Endothelial cell of umbilical vein (primary cell): ENCODE data around the gene PRKG1.

Experiments used
- EZH2 ChIP-seq: IDR thresholded peaks from 2 replicates; pipeline ENCODE4 v1.6.1; 2012; ENCODE audit warnings: borderline replicate concordance, low read depth, mild to moderate bottlenecking, moderate library complexity, low read length, inconsistent platforms; ENCODE audit not compliant: severe bottlenecking
- JUN ChIP-seq: IDR thresholded peaks from 2 replicates; pipeline ENCODE4 v1.6.1; 2011; ENCODE audit warnings: borderline replicate concordance, low read depth; ENCODE audit not compliant: insufficient read length, insufficient read depth
- MYC ChIP-seq: IDR thresholded peaks from one replicate; pipeline ENCODE4 v1.6.1; 2011; ENCODE audit warnings: mild to moderate bottlenecking, low read depth, low read length
- POLR2A ChIP-seq: IDR thresholded peaks from 2 replicates; pipeline ENCODE4 v1.6.1; 2012; ENCODE audit warnings: low read depth, mild to moderate bottlenecking, control low read depth, low read length
- POLR2AphosphoS5 ChIP-seq: IDR thresholded peaks from 2 replicates; pipeline ENCODE4 v1.6.1; 2012; ENCODE audit warnings: low read depth, mild to moderate bottlenecking, control low read depth, low read length, moderate library complexity; ENCODE audit not compliant: insufficient read depth
- TF ChIP-seq, protein P1 (sequence below), 2 donors: IDR thresholded peaks; 1 replicate in 1 of 2; 2 replicates in 1 of 2; pipeline ENCODE4 v1.5.1; 2011; ENCODE audit warnings: low read length in 2 of 2, mild to moderate bottlenecking in 2 of 2, moderate library complexity in 2 of 2, control low read depth in 1 of 2, inconsistent platforms in 1 of 2, low read depth in 1 of 2; ENCODE audit not compliant: insufficient read depth in 1 of 2; ENCODE audit errors: extremely low read depth in 1 of 2
- TF ChIP-seq, protein P2 (sequence below): IDR thresholded peaks from 2 replicates; pipeline ENCODE4 v1.6.1; 2011; ENCODE audit not compliant: insufficient read depth, insufficient read length

DNA sequence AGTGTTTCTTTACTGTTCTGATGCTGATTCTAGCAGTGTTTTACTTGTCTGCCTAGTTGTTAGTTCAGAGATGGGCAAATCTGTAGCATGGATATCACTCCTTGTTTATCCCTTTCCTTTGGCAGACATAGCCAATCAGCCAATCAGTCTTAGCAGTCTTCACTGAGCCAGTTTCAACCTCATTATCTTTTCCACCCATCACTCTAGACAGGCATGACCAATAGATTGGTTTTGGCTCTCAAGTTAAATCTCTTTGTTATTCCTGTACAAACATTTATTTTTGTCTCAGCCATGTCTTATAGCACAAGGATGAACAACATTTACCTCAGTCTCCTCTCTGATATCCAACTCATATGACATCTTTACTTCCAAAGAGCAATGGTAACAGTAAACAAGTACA, 109.5 kb downstream of the PRKG1 start:
- TF ChIP-seq POLR2A (no peak), MYC (no peak), EZH2 (no peak), JUN (no peak), POLR2AphosphoS5 (no peak)
- TF ChIP-seq, protein P1, sequence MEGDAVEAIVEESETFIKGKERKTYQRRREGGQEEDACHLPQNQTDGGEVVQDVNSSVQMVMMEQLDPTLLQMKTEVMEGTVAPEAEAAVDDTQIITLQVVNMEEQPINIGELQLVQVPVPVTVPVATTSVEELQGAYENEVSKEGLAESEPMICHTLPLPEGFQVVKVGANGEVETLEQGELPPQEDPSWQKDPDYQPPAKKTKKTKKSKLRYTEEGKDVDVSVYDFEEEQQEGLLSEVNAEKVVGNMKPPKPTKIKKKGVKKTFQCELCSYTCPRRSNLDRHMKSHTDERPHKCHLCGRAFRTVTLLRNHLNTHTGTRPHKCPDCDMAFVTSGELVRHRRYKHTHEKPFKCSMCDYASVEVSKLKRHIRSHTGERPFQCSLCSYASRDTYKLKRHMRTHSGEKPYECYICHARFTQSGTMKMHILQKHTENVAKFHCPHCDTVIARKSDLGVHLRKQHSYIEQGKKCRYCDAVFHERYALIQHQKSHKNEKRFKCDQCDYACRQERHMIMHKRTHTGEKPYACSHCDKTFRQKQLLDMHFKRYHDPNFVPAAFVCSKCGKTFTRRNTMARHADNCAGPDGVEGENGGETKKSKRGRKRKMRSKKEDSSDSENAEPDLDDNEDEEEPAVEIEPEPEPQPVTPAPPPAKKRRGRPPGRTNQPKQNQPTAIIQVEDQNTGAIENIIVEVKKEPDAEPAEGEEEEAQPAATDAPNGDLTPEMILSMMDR (IDR thresholded peaks at IDR 0.05; ENCODE audit: extremely low read depth in 1 of 2, insufficient read depth in 1 of 2, low read depth in 1 of 2, low read length in 2 of 2), result no peak
- TF ChIP-seq, protein P2, sequence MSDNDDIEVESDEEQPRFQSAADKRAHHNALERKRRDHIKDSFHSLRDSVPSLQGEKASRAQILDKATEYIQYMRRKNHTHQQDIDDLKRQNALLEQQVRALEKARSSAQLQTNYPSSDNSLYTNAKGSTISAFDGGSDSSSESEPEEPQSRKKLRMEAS, result no peak
